Measurements from ENCODE around the gene NUDT14. TPM values are rescaled to one million over a fixed set of nuclear protein-coding genes. Genes with fewer than 3 reads are reported as not detected.

The NUDT14 gene
- total and polyA plus RNA-seq, 12 donors, result 4.1 to 55.8 (median 36.6) TPM

- TF ChIP-seq POLR2A (IDR thresholded peaks at IDR 0.05), result no peak
- TF ChIP-seq CTCF (IDR thresholded peaks at IDR 0.05), result no peak
- no peaks in the 10 kb centered on the region for H3K36me3 ChIP-seq (replicated peaks in 1 of 2)
- H3K9me3 ChIP-seq (replicated peaks in 1 of 3), result peaks cover 0 to 6% (median 0%) of the 10 kb centered on the region in 3 donors
- DNase-seq, result peak in 1 of 7 donors; percentile 4
- no peaks in the 10 kb centered on the region for H3K4me1 ChIP-seq (replicated peaks in 1 of 2)
- no peak overlapping the region for H3K27ac ChIP-seq
- H3K27me3 ChIP-seq, result peaks cover 5% of the 10 kb centered on the region
- H3K4me3 ChIP-seq, result no peak overlapping the region
- WGBS, 4 donors, result 95 to 99% (median 97%) methylated on average over 5 of the region's 5 CpGs
- intact Hi-C loops (cut with DNase I), result no loop called here
These were observed 41.3 kb downstream of the NUDT14 start for GRCh38 chr14:105139831-105140239.

- Histone ChIP-seq H3K27me3 (peaks cover 5% of the 10 kb centered on the region), H3K4me1 (replicated peaks in 1 of 2) (no peaks in the 10 kb centered on the region), H3K4me3 (no peak overlapping the region), H3K27ac (no peak overlapping the region), H3K36me3 (replicated peaks in 1 of 2) (no peaks in the 10 kb centered on the region), H3K9me3 (replicated peaks in 1 of 3) (peaks cover 0 to 6% (median 0%) of the 10 kb centered on the region in 3 donors)
- intact Hi-C loops (cut with DNase I), result no loop called here
- 77 to 88% (median 84%) methylated on average over 4 to 10 of the region's 10 CpGs for WGBS, 4 donors
- DNase-seq, result no peak
- no peak for TF ChIP-seq POLR2A (IDR thresholded peaks at IDR 0.05)
- no peak for TF ChIP-seq CTCF (IDR thresholded peaks at IDR 0.05)
These were observed 41.8 kb downstream of the NUDT14 start for GRCh38 chr14:105139212-105139825.

- DNase-seq, result no peak
- TF ChIP-seq POLR2A (IDR thresholded peaks at IDR 0.05) (no peak), CTCF (IDR thresholded peaks at IDR 0.05) (no peak)
- intact Hi-C loops (cut with DNase I), result no loop called here
- Histone ChIP-seq H3K4me3 (no peak overlapping the region), H3K27ac (no peak overlapping the region), H3K9me3 (replicated peaks in 1 of 3) (peaks cover 0 to 6% (median 0%) of the 10 kb centered on the region in 3 donors), H3K36me3 (replicated peaks in 1 of 2) (no peaks in the 10 kb centered on the region), H3K27me3 (peaks cover 5% of the 10 kb centered on the region), H3K4me1 (replicated peaks in 1 of 2) (no peaks in the 10 kb centered on the region)
- 91 to 100% (median 93%) methylated on average over 2 to 15 of the region's 15 CpGs for WGBS, 4 donors
These were observed 42.5 kb downstream of the NUDT14 start for GRCh38 chr14:105138551-105139111.

- 89 to 93% (median 91%) methylated on average over 6 to 19 of the region's 19 CpGs for WGBS, 4 donors
- peaks cover 0 to 6% (median 0%) of the 10 kb centered on the region in 3 donors for H3K9me3 ChIP-seq (replicated peaks in 1 of 3)
- no peak for TF ChIP-seq CTCF (IDR thresholded peaks at IDR 0.05)
- no peak for TF ChIP-seq POLR2A (IDR thresholded peaks at IDR 0.05)
- H3K4me1 ChIP-seq (replicated peaks in 1 of 2), result no peaks in the 10 kb centered on the region
- H3K4me3 ChIP-seq, result no peak overlapping the region
- intact Hi-C loops (cut with DNase I), result no loop called here
- no peaks in the 10 kb centered on the region for H3K36me3 ChIP-seq (replicated peaks in 1 of 2)
- peak in 1 of 7 donors; percentile 4 for DNase-seq
- peaks cover 5% of the 10 kb centered on the region for H3K27me3 ChIP-seq
- no peak overlapping the region for H3K27ac ChIP-seq
These were observed 43.0 kb downstream of the NUDT14 start for GRCh38 chr14:105138021-105138541.
